A549 (cell line): Measurements from ENCODE around the gene REV1.

Experiments used
- EP300 ChIP-seq, 2 experiments: fragments of >200 bp; sonication (Bioruptor Twin); formaldehyde crosslinking; IDR thresholded peaks; 2 replicates in 1 of 2; 3 replicates in 1 of 2; pipeline ENCODE4 v1.6.1; 2016 to 2017
- ESRRA ChIP-seq: fragments of 150-350 bp; IDR thresholded peaks from 2 replicates; pipeline ENCODE4 v1.6.1; 2014; ENCODE audit warnings: mild to moderate bottlenecking, low read length, borderline replicate concordance
- HOXA7 ChIP-seq: fragments of 250-450 bp; sonication (Bioruptor Pico); IDR thresholded peaks from 2 replicates; pipeline ENCODE4 v1.5.0; 2020; ENCODE audit warnings: mild to moderate bottlenecking, moderate library complexity
- JUN ChIP-seq, 2 experiments: fragments of >200 bp; sonication (Bioruptor Twin); formaldehyde crosslinking; IDR thresholded peaks; 2 replicates in 1 of 2; 3 replicates in 1 of 2; pipeline ENCODE4 v1.6.1; 2016 to 2017
- RAD21 ChIP-seq, 2 experiments: fragments of >200 bp in 1 of 2; sonication (Bioruptor Twin) in 1 of 2; formaldehyde crosslinking in 1 of 2; IDR thresholded peaks in 1 of 2; conservative IDR thresholded peaks in 1 of 2; 2 replicates in 1 of 2; 3 replicates in 1 of 2; pipeline ENCODE4 v1.6.1; 2012 to 2018; ENCODE audit warnings: inconsistent platforms in 1 of 2
- ZNF302 ChIP-seq: fragments of 250-450 bp; sonication (Bioruptor Pico); IDR thresholded peaks from 2 replicates; pipeline ENCODE4 v1.9.0; 2021; ENCODE audit warnings: inconsistent platforms, mild to moderate bottlenecking, moderate library complexity
- TF ChIP-seq, protein P1 (sequence below): fragments of >200 bp; sonication (Bioruptor Twin); formaldehyde crosslinking; IDR thresholded peaks from 3 replicates; pipeline ENCODE4 v1.6.1; 2016
- TF ChIP-seq, protein P2 (sequence below): fragments of >200 bp; sonication (Bioruptor Twin); formaldehyde crosslinking; IDR thresholded peaks from 3 replicates; pipeline ENCODE4 v1.5.1; 2016
- TF ChIP-seq, protein P3 (sequence below): IDR thresholded peaks from 2 replicates; pipeline ENCODE4 v1.6.1; 2012; ENCODE audit warnings: low read depth, borderline replicate concordance
- TF ChIP-seq, protein P4 (sequence below): fragments of 200-600 bp; sonication (generic); IDR thresholded peaks from 2 replicates; pipeline ENCODE4 v1.6.1; 2016; ENCODE audit warnings: antibody characterized with exemption, mild to moderate bottlenecking, moderate library complexity

DNA sequence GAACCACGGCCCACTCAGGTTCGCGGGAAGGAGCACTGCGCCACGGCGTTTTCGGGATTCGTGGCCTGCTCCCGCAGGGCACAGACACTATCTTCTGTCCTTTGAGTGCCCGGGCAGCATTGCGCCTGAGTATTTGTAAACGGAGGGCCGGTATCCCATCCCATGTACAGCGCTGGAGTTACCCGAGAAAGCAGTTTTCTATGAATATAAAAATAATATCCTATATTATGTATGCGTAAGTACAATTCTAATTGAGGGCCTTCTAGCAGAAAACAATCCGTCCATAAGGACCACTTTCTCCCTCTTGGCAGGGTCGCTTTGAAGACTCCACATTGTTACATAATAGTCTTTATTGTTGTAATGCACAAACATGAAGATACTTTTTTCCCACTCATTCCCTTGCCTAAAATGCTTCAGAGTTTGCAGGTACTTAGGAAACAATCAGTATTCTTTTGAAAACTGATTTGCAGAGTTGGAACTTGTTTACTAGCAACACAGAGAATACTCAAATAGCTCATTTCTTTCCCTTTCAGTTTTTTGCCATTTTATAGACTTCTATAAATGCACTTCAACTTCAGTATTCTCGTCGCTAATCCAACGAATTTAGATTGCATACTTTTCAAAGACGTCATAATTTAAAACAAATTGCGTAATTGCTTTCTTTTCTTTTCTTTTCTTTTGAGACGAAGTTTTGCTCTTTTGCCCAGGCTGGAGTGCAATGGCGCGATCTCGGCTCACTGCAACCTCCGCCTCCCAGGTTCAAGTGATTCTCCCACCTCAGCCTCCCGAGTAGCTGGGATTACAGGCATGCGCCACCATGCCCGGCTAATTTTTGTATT, 1.0 kb upstream of the REV1 start:
- TF ChIP-seq, protein P1, sequence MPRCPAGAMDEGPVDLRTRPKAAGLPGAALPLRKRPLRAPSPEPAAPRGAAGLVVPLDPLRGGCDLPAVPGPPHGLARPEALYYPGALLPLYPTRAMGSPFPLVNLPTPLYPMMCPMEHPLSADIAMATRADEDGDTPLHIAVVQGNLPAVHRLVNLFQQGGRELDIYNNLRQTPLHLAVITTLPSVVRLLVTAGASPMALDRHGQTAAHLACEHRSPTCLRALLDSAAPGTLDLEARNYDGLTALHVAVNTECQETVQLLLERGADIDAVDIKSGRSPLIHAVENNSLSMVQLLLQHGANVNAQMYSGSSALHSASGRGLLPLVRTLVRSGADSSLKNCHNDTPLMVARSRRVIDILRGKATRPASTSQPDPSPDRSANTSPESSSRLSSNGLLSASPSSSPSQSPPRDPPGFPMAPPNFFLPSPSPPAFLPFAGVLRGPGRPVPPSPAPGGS, result no peak
- TF ChIP-seq, protein P2, sequence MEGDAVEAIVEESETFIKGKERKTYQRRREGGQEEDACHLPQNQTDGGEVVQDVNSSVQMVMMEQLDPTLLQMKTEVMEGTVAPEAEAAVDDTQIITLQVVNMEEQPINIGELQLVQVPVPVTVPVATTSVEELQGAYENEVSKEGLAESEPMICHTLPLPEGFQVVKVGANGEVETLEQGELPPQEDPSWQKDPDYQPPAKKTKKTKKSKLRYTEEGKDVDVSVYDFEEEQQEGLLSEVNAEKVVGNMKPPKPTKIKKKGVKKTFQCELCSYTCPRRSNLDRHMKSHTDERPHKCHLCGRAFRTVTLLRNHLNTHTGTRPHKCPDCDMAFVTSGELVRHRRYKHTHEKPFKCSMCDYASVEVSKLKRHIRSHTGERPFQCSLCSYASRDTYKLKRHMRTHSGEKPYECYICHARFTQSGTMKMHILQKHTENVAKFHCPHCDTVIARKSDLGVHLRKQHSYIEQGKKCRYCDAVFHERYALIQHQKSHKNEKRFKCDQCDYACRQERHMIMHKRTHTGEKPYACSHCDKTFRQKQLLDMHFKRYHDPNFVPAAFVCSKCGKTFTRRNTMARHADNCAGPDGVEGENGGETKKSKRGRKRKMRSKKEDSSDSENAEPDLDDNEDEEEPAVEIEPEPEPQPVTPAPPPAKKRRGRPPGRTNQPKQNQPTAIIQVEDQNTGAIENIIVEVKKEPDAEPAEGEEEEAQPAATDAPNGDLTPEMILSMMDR, result no peak
- TF ChIP-seq, protein P3, sequence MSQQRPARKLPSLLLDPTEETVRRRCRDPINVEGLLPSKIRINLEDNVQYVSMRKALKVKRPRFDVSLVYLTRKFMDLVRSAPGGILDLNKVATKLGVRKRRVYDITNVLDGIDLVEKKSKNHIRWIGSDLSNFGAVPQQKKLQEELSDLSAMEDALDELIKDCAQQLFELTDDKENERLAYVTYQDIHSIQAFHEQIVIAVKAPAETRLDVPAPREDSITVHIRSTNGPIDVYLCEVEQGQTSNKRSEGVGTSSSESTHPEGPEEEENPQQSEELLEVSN, result no peak
- TF ChIP-seq JUN (IDR thresholded peaks at IDR 0.05), result no peak
- no peak for TF ChIP-seq ESRRA
- TF ChIP-seq, protein P4, sequence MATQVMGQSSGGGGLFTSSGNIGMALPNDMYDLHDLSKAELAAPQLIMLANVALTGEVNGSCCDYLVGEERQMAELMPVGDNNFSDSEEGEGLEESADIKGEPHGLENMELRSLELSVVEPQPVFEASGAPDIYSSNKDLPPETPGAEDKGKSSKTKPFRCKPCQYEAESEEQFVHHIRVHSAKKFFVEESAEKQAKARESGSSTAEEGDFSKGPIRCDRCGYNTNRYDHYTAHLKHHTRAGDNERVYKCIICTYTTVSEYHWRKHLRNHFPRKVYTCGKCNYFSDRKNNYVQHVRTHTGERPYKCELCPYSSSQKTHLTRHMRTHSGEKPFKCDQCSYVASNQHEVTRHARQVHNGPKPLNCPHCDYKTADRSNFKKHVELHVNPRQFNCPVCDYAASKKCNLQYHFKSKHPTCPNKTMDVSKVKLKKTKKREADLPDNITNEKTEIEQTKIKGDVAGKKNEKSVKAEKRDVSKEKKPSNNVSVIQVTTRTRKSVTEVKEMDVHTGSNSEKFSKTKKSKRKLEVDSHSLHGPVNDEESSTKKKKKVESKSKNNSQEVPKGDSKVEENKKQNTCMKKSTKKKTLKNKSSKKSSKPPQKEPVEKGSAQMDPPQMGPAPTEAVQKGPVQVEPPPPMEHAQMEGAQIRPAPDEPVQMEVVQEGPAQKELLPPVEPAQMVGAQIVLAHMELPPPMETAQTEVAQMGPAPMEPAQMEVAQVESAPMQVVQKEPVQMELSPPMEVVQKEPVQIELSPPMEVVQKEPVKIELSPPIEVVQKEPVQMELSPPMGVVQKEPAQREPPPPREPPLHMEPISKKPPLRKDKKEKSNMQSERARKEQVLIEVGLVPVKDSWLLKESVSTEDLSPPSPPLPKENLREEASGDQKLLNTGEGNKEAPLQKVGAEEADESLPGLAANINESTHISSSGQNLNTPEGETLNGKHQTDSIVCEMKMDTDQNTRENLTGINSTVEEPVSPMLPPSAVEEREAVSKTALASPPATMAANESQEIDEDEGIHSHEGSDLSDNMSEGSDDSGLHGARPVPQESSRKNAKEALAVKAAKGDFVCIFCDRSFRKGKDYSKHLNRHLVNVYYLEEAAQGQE, result no peak
- no peak for TF ChIP-seq HOXA7
- no peak for TF ChIP-seq EP300 (IDR thresholded peaks at IDR 0.05)
- TF ChIP-seq ZNF302 (CRISPR knock-in tag), result no peak
- peak in 1 of 2 experiments; percentile 8; a peak in 1 of 5 replicates for TF ChIP-seq RAD21 (conservative IDR thresholded peaks at IDR 0.05 in 1 of 2, IDR thresholded peaks at IDR 0.05 in 1 of 2)
